Astrocyte (in vitro differentiated cells and primary cell): ENCODE measurements around the gene KYNU. TPM values are rescaled to one million over a fixed set of nuclear protein-coding genes. Genes with fewer than 3 reads are reported as not detected.

Experiments used
- DNase-seq: peaks from one replicate; pipeline ENCODE4 v3.0.0-alpha.2; 2010; ENCODE audit warnings: low read depth
- FAIRE-seq: peaks from 2 replicates; lab custom pipeline; 2011; peaks lifted over from hg19 to GRCh38; lab: Jason Lieb, UNC
- H2AFZ ChIP-seq: 2 replicates; pipeline ENCODE4 v1.6.0; 2012; ENCODE audit warnings: low read depth, low read length, inconsistent platforms
- H3K27ac ChIP-seq: 2 replicates; pipeline ENCODE4 v1.5.1; 2011; ENCODE audit warnings: low read depth, low read length, inconsistent platforms
- H3K27me3 ChIP-seq: 2 replicates; pipeline ENCODE4 v1.6.0; 2011; ENCODE audit warnings: low read length, inconsistent platforms; ENCODE audit not compliant: insufficient read depth
- H3K36me3 ChIP-seq: 2 replicates; pipeline ENCODE4 v1.5.1; 2011; ENCODE audit warnings: low read length, inconsistent platforms; ENCODE audit not compliant: insufficient read depth
- H3K4me1 ChIP-seq: 2 replicates; pipeline ENCODE4 v1.5.1; 2011; ENCODE audit warnings: low read length, inconsistent platforms; ENCODE audit not compliant: insufficient read depth
- H3K4me2 ChIP-seq: 2 replicates; pipeline ENCODE4 v1.6.0; 2012; ENCODE audit warnings: low read length, inconsistent platforms
- H3K4me3 ChIP-seq: 2 replicates; pipeline ENCODE4 v1.5.1; 2011; ENCODE audit warnings: low read depth, mild to moderate bottlenecking, low read length, inconsistent platforms; ENCODE audit not compliant: insufficient read depth
- H3K79me2 ChIP-seq: 2 replicates; pipeline ENCODE4 v1.6.0; 2012; ENCODE audit warnings: mild to moderate bottlenecking, low read length, inconsistent platforms; ENCODE audit not compliant: insufficient read depth
- H3K9ac ChIP-seq: 2 replicates; pipeline ENCODE4 v1.6.0; 2012; ENCODE audit warnings: mild to moderate bottlenecking, low read length, inconsistent platforms
- H3K9me3 ChIP-seq: 2 replicates; pipeline ENCODE4 v1.5.1; 2012; ENCODE audit warnings: low read depth, mild to moderate bottlenecking, low read length, inconsistent platforms; ENCODE audit not compliant: insufficient read depth
- H4K20me1 ChIP-seq: 2 replicates; pipeline ENCODE4 v1.6.0; 2012; ENCODE audit warnings: low read length, inconsistent platforms; ENCODE audit not compliant: insufficient read depth
- H3K27ac Mint-ChIP-seq: one replicate; pipeline ENCODE4 v1.8.0; 2021; ENCODE audit warnings: mild to moderate bottlenecking, mixed read lengths; ENCODE audit not compliant: unreplicated experiment
- H3K27me3 Mint-ChIP-seq: one replicate; pipeline ENCODE4 v1.8.0; 2021; ENCODE audit warnings: low read depth, mixed read lengths; ENCODE audit not compliant: unreplicated experiment
- H3K36me3 Mint-ChIP-seq: one replicate; pipeline ENCODE4 v1.8.0; 2021; ENCODE audit warnings: low read depth, mixed read lengths; ENCODE audit not compliant: unreplicated experiment
- H3K4me1 Mint-ChIP-seq: one replicate; pipeline ENCODE4 v1.8.0; 2021; ENCODE audit warnings: low read depth, mixed read lengths; ENCODE audit not compliant: unreplicated experiment
- H3K4me3 Mint-ChIP-seq: one replicate; pipeline ENCODE4 v1.8.0; 2021; ENCODE audit warnings: mild to moderate bottlenecking, moderate library complexity, mixed read lengths; ENCODE audit not compliant: unreplicated experiment
- H3K9me3 Mint-ChIP-seq: one replicate; pipeline ENCODE4 v1.8.0; 2021; ENCODE audit warnings: mild to moderate bottlenecking, mixed read lengths; ENCODE audit not compliant: unreplicated experiment
- EZH2 ChIP-seq: IDR thresholded peaks from 2 replicates; pipeline ENCODE4 v1.6.1; 2012; ENCODE audit warnings: mild to moderate bottlenecking, low read length, inconsistent platforms; ENCODE audit not compliant: insufficient read depth
- total RNA-seq: library from RNA; stranded (reverse); gene quantifications from 2 replicates; pipeline ENCODE4 v1.2.1, GENCODE V29; 2021
- TF ChIP-seq, protein P1 (sequence below): IDR thresholded peaks from 2 replicates; pipeline ENCODE4 v1.5.1; 2011; ENCODE audit warnings: low read depth, mild to moderate bottlenecking, inconsistent platforms, low read length, moderate library complexity; ENCODE audit not compliant: insufficient read depth

Gene KYNU
- total RNA-seq, 1 donor from 2014 or later: 1.2 TPM

DNA sequence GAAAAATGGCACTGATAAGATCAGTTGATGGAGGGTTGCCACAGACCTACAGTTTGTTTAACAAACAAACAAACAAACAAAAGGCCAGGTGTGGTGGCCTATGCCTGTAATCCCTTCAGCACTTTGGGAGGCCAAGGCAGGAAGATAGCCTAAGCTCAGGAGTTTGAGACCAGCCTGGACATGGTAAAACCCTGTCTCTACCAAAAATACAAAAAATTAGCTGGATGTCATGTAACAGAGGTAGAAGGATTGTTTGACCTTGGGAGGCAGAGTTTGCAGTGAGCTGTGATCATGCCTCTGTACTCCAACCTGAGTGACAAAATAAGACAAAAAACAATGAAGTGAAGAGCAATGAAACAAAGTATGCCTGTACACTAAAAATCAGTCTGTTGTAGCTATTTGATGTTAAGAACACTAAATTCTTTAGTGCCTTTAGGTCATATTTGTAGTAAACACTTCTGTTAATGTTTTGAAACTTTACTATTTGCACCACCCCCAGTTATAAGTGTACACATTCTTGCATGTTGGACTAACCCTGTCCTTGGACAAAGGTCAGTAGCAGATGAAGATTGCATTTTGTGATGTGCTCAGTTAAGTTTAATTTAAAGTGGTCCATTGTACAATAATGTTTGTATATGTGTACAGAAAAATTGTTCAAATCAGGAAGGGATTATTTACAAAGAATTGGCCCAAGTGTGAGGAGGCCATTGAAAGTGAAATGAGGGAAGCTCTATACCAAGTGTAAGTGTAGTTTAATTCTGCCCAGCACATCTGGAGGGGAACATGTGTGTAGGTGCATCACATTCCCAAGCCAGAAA is 73.9 kb downstream of the KYNU start:
- Histone ChIP-seq H3K9ac (no peak overlapping the region), H3K9me3 (no peaks in the 10 kb centered on the region), H3K36me3 (no peaks in the 10 kb centered on the region), H3K79me2 (no peaks in the 10 kb centered on the region), H2AFZ (no peak overlapping the region), H4K20me1 (no peaks in the 10 kb centered on the region), H3K27me3 (no peaks in the 10 kb centered on the region), H3K4me3 (no peak overlapping the region), H3K4me2 (no peak overlapping the region), H3K27ac (no peak overlapping the region), H3K4me1 (peaks cover 6% of the 10 kb centered on the region)
- DNase-seq: no peak
- no peak overlapping the region for H3K27ac Mint-ChIP-seq
- no peaks in the 10 kb centered on the region for H3K36me3 Mint-ChIP-seq
- no peak for FAIRE-seq
- H3K4me3 Mint-ChIP-seq: no peak overlapping the region
- H3K27me3 Mint-ChIP-seq: no peaks in the 10 kb centered on the region
- TF ChIP-seq, protein P1, sequence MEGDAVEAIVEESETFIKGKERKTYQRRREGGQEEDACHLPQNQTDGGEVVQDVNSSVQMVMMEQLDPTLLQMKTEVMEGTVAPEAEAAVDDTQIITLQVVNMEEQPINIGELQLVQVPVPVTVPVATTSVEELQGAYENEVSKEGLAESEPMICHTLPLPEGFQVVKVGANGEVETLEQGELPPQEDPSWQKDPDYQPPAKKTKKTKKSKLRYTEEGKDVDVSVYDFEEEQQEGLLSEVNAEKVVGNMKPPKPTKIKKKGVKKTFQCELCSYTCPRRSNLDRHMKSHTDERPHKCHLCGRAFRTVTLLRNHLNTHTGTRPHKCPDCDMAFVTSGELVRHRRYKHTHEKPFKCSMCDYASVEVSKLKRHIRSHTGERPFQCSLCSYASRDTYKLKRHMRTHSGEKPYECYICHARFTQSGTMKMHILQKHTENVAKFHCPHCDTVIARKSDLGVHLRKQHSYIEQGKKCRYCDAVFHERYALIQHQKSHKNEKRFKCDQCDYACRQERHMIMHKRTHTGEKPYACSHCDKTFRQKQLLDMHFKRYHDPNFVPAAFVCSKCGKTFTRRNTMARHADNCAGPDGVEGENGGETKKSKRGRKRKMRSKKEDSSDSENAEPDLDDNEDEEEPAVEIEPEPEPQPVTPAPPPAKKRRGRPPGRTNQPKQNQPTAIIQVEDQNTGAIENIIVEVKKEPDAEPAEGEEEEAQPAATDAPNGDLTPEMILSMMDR: no peak
- TF ChIP-seq EZH2: no peak
- peaks cover 7% of the 10 kb centered on the region for H3K4me1 Mint-ChIP-seq
- peaks cover 17% of the 10 kb centered on the region for H3K9me3 Mint-ChIP-seq

- H3K36me3 ChIP-seq: no peaks in the 10 kb centered on the region
- H3K36me3 Mint-ChIP-seq: no peaks in the 10 kb centered on the region
- peaks cover 4% of the 10 kb centered on the region for H3K4me1 Mint-ChIP-seq
- no peak for DNase-seq
- no peaks in the 10 kb centered on the region for H3K27me3 ChIP-seq
- H3K4me2 ChIP-seq: no peak overlapping the region
- no peak for TF ChIP-seq EZH2
- TF ChIP-seq, protein P1: no peak
- no peak for FAIRE-seq
- H3K4me3 Mint-ChIP-seq: no peak overlapping the region
- H3K4me3 ChIP-seq: no peak overlapping the region
- no peaks in the 10 kb centered on the region for H4K20me1 ChIP-seq
- H3K9me3 Mint-ChIP-seq: peaks cover 17% of the 10 kb centered on the region
- no peaks in the 10 kb centered on the region for H3K79me2 ChIP-seq
- H3K4me1 ChIP-seq: peaks cover 4% of the 10 kb centered on the region
- H3K27ac ChIP-seq: no peak overlapping the region
- H3K9me3 ChIP-seq: no peaks in the 10 kb centered on the region
- no peak overlapping the region for H2AFZ ChIP-seq
- no peaks in the 10 kb centered on the region for H3K27me3 Mint-ChIP-seq
- H3K27ac Mint-ChIP-seq: no peak overlapping the region
- no peak overlapping the region for H3K9ac ChIP-seq
Observed at GRCh38 chr2:142952018-142952417, 74.6 kb downstream of the KYNU start.

DNA sequence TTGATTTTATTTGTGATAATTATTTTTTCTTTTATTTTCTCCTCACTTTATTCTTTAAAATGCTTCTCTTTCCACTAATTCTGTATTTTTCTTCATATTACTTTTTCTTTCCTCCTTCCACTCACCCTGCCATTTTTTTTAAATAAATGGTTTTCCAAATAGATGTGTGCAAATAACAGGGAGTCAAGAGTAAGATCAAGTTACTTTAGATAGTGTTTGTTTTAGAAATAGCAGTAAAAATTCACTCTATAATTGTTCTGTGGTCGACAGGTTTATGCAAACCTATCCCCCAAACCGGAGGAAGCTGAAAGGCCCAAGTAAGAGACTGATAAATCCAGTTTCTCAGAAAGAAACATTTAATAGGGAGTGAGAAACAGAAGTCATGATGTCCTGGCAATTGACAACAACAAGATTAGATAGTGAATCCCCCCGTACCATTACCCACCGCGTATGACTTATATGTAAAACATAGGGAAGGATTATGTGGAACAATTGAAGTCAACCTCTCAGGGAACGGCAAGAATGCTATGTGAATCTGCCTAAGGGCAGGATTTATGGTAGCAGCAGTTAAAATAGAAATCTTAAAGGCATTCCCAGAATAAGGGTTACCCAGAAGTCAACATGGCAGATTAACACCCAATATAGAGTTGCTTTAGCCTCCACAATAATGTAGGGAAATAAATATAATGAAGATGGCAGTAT is 75.5 kb downstream of the KYNU start:
- Histone ChIP-seq H3K4me2 (no peak overlapping the region), H3K9me3 (no peaks in the 10 kb centered on the region), H3K36me3 (no peaks in the 10 kb centered on the region), H4K20me1 (no peaks in the 10 kb centered on the region), H3K9ac (no peak overlapping the region), H2AFZ (no peak overlapping the region), H3K4me1 (no peaks in the 10 kb centered on the region), H3K27ac (no peak overlapping the region), H3K79me2 (no peaks in the 10 kb centered on the region), H3K27me3 (no peaks in the 10 kb centered on the region), H3K4me3 (no peak overlapping the region)
- Mint-ChIP-seq H3K27ac (no peak overlapping the region), H3K9me3 (peaks cover 17% of the 10 kb centered on the region), H3K4me3 (no peak overlapping the region), H3K27me3 (no peaks in the 10 kb centered on the region), H3K4me1 (no peaks in the 10 kb centered on the region), H3K36me3 (no peaks in the 10 kb centered on the region)
- FAIRE-seq: no peak
- no peak for DNase-seq
- TF ChIP-seq, protein P1: no peak
- TF ChIP-seq EZH2: no peak
